ENCODE results near the gene TMEM109.

TMEM109 gene

DNA sequence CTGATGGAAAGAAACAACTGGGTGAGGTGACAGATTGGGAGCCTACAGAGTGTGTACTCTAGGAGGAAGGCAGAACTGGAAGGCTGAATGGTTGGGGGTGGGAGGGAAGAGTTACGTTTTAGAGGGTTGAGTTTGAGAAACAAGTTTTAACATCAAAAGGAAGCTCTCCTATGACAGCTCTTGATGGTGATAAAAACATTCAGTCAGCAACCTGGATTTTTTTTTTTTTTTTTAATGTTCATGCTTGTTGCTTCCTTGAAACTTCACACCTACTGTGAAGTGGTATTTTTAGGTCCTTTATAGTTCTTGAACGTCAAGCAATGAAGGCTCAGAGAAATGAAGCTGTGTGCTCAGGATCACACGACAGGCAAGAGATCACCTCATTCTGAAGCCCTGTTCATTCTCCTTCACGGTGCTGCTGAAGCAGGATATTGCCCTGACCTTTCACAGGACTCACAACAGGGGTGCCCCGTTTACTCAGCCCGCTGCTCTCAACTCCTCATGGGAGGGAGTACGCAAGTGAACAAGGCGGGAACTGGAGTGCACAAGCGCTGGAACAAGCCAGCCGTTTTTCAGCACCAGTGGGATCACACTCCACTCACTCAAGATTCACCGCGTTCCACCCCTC, 1.6 kb upstream of the TMEM109 start:
- DNase-seq: no peak

DNA sequence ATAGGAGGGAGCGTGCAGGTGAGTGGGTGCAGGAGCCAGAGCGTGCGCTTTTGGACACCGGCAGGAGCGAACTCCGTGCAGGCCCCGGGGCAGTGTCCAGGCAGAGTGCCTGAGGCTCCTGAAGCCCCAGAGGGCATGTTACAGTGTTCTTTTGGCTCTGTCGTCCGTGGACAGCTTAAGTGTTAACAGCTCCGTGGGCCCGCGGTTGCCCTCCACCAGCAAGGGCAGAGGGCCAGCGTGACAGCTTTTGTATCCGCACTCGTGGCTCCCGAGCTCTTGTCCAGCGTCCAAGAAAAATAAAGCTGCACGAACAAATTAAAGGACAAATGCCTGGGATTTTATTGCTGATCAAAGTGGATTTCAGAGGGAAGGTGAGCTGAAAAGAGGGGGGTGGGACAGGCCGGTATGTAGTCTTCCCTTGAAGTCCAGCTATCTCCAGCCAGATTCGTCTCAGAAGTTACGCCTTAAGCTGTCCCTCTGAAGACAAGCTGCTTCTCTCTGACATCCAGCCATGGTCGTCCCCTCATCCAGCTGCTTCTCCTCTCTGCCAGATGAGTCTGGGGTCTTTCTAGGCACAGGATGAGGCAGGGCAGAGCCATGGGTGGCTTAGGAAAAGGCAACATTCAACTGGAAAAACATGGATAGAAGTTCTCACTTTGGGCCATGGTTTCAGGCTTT, 968 bp upstream of the TMEM109 start:
- no peak for DNase-seq

DNA sequence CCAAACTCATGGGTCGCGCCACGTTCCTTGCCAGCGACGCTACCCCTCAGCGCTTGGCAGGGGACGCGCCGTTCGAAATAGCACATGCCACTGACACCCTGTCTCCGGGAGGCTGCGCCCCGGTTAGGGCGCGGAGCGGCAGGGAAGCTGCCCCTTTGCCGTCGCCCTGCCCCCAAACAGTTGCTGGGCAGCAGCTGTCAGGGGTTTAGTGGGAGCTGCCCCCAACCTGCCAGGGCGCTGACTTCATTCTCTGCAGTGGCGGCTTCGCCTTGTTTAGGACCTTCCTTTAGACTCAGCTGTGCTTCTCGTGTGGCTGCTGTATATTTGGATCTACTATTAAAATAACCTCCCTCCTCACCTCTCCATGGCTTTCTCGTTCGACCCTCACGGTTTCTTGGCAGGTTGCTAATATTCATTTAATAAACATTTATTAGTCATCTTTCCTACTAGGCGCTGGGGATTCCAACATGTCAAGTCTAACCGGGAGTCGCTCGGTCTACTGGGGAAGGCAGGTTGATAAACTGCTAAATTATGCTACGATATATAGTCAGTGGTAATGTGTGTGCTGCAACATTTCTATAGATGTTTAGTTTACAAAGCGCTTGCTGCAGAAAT, 782 bp downstream of the TMEM109 start:
- DNase-seq: peak; percentile 15

DNA sequence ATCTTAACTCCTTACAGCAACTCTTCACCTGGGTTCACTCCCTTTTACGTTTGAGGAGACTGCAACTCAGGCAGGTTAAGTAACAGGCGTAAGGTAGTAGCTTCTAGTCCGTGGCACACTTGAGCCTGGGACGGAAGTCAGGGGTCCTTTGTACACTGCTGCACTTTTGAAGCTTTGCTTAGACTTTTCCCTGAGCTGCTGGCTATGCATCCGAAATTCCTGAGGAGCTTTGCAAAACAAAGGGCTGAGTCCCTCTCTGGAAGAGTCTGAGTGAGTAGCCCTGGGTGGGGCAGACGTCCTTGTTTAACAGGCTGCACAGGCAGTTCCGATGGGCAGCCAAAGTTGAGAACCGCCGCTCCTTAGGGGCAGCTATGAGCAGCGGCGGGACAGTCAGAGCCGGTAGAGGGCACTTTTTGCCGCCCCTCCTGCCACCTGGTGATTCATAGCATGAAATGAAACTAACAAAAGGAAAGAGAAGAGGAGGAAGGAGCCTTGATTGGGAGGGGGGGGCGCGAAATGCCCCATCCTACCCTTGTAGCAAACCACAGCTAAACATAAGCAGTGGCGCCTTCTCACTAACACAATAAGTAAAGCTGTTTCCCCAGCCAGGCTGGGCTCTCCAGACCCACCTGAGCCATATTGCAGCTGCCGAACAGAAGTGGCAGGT, 1.4 kb downstream of the TMEM109 start:
- DNase-seq: peak; percentile 15

DNA sequence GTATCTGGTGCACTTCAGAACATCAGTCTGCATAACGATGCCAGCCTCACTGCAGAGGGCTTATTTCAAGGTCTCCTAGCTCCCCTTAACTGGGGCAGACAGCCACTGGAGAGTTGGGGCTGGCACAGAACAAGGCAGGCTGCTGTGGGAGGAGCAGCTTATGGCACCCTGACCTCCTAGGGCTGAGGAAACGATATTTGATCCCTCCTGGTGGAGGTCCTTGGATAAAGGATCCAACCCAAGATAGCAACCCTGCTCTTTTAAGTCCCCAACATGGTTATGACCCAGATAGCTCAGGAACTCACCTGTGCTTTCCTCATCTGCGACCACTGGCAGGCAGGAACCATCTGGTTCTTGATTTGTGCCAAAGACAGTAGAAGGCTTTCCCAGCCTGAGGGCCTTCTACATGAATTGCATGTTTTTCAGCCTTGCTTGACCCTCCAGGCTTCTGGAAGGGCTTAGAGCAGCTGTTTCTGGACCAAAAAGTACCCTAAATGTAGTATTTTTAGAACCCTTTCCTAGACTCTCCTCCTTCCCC, 2.8 kb downstream of the TMEM109 start:
- no peak for DNase-seq

DNA sequence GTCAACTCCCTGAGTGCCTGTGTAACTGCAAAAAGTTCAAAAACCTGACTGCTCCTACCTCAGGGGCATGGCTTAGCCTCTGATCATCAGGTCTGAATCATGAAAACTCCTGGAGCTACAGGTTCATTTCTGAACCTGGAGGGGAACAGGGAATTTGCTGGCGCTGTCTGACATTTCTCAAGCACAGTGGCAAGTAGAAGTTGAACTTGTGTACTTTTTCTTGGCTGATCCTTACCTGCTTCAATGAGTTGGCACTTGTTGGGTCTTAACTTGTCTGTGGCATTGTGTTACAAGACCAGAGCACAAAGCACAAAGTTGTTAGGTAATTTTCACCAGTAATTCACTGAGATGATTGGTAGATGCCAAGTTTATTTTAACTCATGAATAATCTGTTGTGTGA, 3.3 kb downstream of the TMEM109 start:
- DNase-seq: no peak

DNA sequence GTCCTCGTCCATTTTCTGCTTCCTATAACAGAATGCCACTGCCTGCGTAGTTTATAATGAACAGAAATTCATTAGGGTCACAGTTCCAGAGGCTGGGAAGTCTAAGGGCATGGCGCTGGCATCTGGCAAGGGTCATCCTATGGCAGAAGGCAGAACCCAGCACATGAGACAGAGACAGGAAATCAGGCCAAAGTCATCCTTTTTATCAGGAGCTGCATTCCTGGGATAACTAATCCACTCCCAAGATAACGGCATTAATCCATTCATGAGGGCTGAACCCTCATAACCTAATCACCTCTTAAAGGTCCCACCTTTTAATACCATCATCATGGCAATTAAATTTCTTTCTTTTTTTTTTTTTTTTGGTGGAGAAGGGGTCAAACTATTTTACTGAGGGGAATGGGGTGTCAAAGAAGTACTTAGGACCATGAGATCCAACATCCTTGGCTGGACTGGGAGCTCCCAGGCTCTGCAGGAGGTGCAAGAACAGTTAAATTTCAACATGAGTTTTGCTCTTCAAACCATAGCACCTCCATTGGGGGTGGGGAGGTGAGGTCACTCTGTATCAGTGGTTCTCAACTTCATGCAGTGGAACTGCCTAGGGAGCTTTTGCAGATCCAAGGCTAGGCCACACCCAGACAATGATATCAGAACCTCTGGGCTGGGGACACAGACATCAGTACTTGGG, 4.4 kb downstream of the TMEM109 start:
- no peak for DNase-seq

DNA sequence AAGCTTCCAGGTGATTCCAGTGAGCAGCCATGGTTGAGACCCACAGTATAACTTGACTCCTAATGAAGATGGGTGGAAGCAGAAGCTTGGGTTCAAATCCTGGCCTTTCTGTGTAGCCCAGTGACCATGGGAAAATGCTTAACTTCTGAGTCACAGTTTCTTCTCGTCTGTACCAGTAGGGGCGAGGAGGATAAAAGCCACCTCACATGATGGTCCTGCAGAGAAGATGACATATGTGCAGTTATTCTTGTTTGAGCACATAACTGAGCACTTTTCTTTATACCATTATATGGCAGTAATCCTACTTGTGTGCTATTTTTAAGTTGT, 4.9 kb downstream of the TMEM109 start:
- DNase-seq: no peak

DNA sequence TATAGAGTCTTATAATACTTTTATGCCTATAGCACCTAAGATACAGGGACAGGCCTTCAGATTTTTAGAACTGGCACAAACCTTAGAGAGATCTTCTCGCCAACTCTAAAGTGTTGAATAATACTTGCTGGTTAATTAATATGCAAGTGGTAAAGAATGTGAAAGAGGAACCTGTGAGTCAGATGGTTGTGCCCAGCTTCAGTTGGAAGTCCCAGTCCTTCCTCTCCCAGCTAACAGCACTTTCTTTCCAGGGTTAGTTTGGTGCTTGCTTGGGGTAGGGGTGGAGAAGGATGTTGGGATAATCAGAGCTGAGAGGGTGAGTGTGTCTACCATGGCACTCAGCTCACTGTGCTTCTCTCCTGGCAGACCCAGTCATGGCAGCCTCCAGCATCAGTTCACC, 5.4 kb downstream of the TMEM109 start:
- no peak for DNase-seq

DNA sequence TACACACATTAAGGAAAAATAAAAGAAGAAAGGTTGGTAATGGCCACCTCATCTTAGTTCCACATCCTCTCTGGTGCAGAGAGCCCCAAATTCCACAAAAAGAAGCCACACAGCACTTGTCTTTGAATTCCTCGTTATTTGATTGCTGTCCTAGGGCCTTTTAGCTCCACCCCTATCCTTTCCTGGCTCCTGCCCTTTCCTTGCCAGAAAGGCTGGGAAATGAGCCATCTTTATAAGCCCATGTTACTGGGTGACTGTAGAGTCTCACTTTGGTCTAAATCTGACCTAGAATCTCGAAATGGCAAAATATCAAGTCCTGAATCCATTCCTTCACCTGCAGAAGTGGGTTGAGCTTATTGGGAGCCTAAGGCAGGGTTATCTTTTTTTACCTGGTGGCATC, 6.0 kb downstream of the TMEM109 start:
- DNase-seq: no peak

DNA sequence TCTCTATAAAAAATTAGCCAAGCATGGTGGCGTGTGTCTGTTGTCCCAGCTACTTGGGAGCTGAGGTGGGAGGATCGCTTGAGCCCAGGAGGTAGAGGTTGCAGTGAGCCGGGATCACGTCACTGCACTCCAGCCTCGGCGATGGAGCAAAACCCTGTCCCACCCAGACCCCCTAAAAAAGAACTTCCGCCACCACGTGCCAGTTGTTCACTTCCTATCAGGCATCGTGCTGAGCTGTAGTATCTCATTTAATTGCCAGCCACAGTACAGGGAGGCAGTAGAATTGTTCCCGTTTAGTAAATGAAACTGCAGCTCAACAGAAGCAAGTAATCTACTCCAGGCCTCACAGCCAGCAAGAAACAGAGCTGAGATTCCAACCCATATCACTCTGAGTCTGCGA, 7.3 kb downstream of the TMEM109 start:
- no peak for DNase-seq

DNA sequence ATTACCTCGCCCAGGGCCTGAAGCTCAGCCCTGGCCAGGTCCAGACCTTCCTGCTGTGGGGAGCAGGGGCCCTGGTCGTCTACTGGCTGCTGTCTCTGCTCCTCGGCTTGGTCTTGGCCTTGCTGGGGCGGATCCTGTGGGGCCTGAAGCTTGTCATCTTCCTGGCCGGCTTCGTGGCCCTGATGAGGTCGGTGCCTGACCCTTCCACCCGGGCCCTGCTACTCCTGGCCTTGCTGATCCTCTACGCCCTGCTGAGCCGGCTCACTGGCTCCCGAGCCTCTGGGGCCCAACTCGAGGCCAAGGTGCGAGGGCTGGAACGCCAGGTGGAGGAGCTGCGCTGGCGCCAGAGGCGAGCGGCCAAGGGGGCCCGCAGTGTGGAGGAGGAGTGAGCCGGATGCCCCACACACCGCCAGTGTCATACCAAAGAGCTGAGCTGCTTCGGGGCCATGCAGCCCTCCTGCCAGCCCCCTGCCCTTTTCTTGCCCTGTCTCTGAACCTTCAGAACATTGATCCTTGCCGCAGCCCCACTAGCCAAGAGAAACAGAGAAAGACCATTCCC, 7.9 kb downstream of the TMEM109 start:
- no peak for DNase-seq

DNA sequence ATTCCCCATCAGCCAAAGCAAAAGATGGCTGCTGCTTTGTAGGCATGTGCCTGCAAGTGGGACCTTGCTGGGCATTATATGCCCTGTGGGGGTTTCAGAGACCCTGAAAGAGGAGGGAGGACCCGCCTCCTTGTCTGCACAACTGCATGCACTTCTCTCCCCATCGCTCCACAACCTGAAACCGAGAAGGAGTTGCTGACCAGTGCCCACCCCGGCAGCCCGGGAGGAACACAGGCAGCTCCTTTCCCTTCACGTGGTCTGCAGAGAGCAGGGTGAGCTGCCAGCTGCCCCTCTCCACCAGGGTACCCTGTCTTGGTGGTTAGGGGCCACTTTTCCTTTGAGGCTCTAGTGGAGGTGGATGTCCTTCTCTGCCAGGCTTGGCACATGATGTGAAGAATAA, 8.9 kb downstream of the TMEM109 start:
- DNase-seq: no peak

DNA sequence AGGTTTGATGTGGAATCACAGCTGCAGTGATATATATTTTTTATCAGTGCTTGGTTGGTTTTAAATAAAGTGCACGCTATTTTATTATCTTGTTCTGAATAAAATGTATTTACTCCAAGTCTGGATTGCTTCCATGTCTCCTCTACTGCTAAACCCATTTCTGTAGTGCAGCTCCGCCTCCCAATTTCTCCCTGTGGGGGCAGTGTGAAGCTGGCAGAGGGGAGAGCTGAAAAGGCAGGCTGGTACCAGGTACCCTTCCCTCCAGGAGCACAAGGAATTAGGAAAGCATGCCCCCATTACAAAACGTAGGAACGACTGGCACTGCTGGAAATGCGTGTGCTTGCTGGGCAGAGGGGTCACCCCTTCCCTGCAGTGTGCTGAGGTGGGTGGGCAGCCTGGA, 9.4 kb downstream of the TMEM109 start:
- no peak for DNase-seq

DNA sequence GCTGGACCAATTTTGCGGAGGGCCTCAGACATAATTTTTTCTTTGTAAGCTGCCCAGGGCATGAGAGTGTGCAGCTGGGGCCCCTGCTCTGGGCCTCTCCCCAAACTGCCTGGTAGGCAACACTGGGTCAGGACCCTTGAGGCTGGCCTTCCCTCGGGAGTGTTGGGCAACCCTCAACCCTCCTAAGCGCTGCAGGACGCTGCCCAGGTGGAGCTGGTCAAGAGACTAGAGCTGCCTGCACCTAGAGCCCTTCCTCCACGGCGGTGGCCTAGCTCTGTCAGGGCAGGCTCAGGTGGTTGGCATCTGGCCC, 9.8 kb downstream of the TMEM109 start:
- DNase-seq: no peak

DNA sequence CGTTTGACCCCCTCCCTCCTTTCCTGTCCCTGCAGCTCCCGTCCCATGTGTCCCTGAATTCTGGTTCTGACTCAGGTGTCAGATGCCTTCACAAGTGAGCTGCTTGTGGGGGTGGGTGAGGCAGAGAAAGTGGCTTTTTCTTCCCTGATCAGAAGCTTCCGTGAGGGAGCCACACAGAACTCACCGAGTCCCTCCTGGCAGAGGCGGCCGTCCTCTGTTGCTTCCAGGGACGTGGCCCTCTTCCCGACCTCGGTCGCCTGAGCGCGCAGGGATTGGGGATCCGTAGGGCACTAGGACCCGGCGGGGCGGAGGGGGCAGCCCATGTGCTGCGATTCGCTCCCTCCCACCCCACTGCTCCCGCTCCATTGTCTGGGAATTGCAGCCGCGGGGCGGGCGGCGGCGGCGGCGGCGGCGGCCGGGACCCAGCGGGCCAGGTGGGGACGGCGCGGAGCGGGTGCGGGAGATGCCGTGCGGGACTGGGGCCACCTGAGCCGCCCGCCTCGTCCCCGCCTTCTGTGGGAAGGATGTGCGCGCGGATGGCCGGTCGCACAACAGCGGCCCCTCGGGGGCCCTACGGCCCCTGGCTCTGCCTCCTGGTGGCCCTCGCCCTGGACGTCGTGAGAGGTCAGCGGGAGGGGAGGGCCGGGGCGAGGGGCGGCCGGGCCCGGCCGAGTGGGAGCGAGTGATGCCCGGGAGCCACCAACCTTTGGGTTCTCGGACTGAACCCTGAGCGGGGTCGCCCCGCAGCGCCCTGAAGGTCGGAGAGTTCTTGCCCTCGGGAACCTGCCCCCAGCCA, 10.3 kb downstream of the TMEM109 start, which contains the start of gene TMEM132A:
Gene TMEM132A (plus strand): TSS at position 351 of the 796 bp plus-strand sequence. CDS start 174 bp downstream, at position 525.
- peak; percentile 78 for DNase-seq

DNA sequence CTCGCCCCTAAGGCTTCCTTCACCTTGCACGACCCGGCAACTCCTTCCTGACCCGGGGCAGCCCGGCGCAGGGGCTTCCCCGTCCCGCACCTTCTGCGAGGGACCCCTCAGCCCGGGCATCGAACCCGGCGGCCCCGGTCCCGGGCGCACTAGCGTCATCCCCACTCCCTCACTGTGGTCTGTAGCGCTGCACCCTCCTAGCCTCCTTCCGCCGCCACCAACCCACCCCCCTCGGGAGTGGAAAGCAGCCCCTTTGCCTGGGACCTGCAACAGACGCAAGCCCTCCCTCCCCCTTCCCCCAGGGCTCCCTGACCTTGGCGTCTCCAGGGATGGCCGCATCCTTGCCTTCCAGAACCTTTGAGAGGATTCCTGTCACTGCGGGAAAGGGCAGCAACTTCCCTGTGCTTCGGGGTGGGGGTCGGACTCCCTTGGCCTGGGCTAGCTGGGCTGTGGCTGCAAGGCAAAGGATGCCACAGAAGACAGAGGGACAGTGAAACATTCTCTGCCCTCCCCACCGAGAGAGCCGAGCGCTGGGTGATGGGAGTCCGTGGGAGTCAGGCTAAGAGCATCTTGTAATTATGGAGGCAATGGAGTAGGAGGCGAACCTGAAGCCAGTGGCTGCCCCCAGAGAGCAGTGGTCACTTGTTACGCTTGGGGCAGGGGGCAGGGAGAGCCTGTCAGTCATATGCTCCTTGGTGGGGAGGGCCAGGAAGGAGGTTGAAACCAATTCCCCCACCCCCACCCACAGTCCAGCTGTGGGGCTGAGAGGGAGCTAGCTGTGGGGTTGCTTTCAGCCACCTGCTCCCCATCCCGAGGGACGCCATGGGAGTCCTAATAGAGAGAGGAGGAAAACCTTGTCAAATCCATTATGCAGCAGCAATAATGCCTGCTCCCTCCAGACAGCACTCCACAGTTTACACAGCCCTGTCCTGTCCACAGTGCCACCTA, 11.2 kb downstream of the TMEM109 start:
- no peak for DNase-seq

DNA sequence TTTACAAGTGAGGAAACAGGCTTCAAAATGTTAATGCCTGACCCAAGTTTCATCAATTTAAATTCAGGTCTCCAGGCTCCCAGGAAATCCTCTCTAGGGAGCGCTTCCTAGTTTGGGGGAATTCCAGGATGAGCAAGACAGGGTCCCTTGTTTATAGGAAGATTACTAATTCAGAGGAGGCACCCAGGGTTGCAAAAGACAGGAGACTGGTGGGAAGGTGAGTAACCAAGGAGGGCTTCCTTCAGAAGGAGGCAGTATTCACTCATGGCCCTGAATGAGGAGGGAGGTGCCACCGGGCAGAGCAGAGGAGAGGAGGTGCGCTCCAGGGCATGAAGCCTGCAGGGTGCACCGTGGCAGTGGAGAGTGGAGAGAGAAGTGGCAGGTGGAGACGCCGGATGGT, 11.9 kb downstream of the TMEM109 start:
- no peak for DNase-seq

DNA sequence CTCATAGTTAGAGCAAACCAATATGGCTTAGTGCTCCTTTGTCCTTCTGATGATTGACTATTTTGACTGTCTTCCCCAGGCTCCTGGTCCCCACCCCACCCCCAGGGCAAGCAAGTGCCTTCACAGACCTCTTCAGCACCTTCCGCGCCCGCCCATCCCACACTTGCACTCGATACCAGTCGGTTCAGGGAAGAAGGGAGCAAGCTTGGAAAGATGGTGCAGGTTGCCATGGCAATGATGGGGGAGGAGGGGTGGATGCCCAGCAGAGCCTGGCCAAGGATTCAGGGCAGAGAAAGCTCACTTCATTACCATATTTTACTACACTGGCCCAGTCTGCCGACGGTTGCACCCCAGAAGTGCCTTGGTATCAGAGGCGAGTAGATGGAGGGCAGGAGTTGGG, 12.5 kb downstream of the TMEM109 start:
- DNase-seq: no peak

DNA sequence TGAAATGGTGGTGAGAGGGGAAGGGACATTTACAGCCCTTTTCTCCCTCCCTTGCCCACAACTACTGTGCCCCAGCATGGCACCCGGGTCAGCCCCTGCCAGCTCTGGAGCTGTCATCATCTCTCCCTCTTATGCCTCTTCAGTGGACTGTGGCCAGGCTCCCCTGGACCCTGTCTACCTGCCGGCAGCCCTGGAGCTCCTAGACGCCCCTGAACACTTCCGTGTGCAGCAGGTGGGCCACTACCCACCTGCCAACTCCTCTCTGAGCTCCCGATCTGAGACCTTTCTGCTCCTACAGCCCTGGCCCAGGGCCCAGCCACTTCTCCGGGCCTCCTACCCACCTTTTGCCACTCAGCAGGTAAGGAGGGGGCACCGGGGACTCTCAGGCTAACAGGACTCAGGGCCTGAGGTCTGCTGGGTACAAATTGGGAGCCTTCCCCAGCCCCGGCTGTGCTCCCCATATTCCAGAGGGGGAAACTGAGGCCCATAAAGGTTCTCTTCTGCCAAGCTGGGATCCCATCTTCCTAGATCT, 13.2 kb downstream of the TMEM109 start:
- no peak for DNase-seq

DNA sequence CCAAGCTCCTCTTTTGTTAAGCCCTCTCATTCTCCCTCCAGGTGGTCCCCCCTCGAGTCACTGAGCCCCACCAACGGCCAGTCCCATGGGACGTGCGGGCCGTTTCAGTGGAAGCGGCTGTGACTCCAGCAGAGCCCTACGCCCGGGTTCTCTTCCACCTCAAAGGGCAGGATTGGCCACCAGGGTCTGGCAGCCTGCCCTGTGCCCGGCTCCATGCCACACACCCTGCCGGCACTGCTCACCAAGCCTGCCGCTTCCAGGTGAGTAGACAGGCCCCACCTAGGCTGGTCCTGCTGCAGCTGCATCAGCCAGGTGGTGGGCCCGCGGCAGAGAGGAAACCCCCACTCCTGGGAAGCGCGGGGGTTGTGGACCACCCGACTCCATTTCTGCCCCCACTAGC, 13.6 kb downstream of the TMEM109 start:
- DNase-seq: no peak

All from NCI-H526 treated with DMSO at 0.1 percent for 48 hours (cell line).